HEK293 (cell line): ENCODE results near the gene NT5DC4.

ENCODE experiments used
- TCF7L2 ChIP-seq: IDR thresholded peaks from 2 replicates; pipeline ENCODE4 v1.6.1; 2011; ENCODE audit warnings: low read depth, mild to moderate bottlenecking, inconsistent platforms, low read length, moderate library complexity, borderline replicate concordance
- TRIM28 ChIP-seq: IDR thresholded peaks from 2 replicates; pipeline ENCODE4 v1.6.1; 2011; ENCODE audit warnings: low read length, control low read depth, borderline replicate concordance
- YY1 ChIP-seq: fragments of 450-650 bp; formaldehyde crosslinking; IDR thresholded peaks from 2 replicates; pipeline ENCODE4 v1.5.1; 2018; ENCODE audit warnings: missing biosample characterization, missing genetic modification characterization
- ZNF138 ChIP-seq: fragments of 450-650 bp; formaldehyde crosslinking; IDR thresholded peaks from 2 replicates; pipeline ENCODE4 v1.5.1; 2016; ENCODE audit warnings: missing biosample characterization, missing genetic modification characterization, borderline replicate concordance
- ZNF747 ChIP-seq: fragments of 450-650 bp; formaldehyde crosslinking; IDR thresholded peaks from 2 replicates; pipeline ENCODE4 v1.5.1; 2016; ENCODE audit warnings: missing biosample characterization, missing genetic modification characterization

DNA sequence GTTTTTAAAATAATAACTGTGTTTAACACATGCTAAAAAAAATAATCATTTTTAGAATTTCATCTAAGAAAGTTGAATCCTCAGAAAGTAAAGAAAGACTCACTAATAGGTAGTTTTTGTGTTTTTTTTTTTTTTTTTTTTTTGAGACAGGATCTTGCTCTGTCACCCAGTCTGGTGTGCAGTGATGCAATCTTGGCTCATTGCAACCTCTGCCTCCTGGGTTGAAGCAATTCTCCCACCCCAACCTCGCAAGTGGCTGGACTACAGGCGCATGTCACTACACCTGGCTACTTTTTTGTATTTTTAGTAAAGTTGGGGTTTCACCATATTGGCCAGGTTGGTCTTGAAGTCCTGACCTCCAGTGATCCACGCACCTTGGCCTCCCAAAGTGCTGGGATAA is 36.4 kb downstream of the NT5DC4 start:
- TF ChIP-seq ZNF138 (tag by site-specific recombination) = no peak
- no peak for TF ChIP-seq TCF7L2
- no peak for TF ChIP-seq YY1
- no peak for TF ChIP-seq TRIM28
- TF ChIP-seq ZNF747 (tag by site-specific recombination) = no peak
